Testis (tissue), 2 donors: ENCODE results near the gene ATAD3C.

Experiments used
- CTCF ChIP-seq, 3 experiments: fragments of 450-650 bp in 2 of 3; fragments of 200-600 bp in 1 of 3; sonication (generic) in 1 of 3; IDR thresholded peaks; one replicate each; pipeline ENCODE4 v1.5.1; 2016 to 2019; ENCODE audit warnings: antibody characterized with exemption in 3 of 3, mild to moderate bottlenecking in 2 of 3, moderate library complexity in 1 of 3
- POLR2A ChIP-seq: fragments of 450-650 bp; IDR thresholded peaks from one replicate; pipeline ENCODE4 v1.6.1; 2017; ENCODE audit warnings: antibody characterized with exemption, mild to moderate bottlenecking, moderate library complexity

GRCh38 chr1:1431845-1432273 is 17.6 kb upstream of the ATAD3C start:
- no peak for TF ChIP-seq CTCF (IDR thresholded peaks at IDR 0.05)
- no peak for TF ChIP-seq POLR2A
